HTERT RPE-1 (cell line): ENCODE measurements around the gene KCTD10.

Source experiments
- in situ Hi-C: fragments of 300-500 bp; cut with MboI; formaldehyde crosslinking; loops from 4 replicates; pipeline ENCODE4 v1.14.3; 2020; ENCODE audit warnings: low sequenced_read_pairs

KCTD10 gene

DNA sequence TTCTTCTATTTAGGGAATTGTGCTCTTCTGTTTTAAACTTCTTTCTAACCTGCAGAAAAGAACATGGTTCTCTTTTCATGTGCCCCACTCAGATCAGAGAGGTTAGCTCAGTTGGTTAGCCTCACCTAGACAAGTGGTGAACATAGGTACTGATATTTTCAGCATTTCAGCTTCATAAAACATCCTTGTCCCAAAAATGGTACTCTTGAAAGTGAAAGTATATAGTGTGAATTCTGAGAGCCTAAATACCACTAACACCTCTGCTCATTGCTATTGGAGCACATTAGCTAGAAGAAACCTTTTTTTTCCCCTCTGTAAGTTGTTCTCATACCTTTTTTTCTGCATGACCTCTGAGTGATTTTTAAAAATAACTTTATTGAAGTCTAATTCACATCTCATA, 17.9 kb upstream of the KCTD10 start:
- in situ Hi-C loops: no loop called here

DNA sequence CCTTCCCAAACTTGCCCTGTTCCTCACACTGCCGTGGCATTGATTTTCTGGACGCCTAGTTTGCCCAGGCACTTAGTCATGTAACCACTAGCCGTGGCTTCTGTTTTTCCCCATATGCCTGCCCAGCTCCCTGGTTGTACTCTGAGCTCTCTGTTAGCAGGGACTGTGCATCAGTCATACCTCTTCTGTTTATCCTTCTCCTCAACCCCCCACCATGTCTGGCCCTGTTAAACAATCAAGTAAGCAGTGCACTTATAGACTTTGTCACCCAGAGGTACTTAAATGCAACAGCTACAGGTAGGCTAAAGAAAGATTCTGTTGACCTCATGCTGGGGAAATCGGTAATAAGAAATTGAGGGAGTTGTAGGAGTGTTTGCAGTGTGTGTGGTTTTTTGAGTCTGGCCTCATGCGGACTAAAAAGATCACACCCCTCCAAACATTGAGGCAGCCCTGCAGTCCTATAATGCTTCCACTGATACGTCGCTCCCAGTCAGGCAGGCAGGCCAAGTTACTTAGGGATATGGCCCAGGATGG, 17.3 kb upstream of the KCTD10 start:
- in situ Hi-C loops: no loop called here

DNA sequence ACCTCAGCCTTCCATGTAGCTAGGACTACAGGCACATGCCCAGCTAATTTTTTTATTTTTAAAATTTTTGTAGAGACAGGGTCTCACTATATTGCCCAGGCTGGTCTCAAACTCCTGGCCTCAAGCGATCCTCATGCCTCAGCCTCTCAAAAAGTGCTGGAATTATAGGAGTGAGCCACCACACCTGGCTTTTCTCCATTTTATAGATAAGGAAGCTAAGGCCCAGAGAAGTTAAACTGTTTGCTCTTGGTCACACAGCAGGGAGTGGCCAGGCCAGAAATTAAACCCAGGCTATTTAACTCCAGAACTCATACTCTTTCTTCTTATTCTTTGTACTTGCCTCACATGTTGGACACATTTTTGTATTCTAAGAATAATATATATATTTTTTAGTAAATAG, 16.8 kb upstream of the KCTD10 start:
- in situ Hi-C loops: no loop called here

DNA sequence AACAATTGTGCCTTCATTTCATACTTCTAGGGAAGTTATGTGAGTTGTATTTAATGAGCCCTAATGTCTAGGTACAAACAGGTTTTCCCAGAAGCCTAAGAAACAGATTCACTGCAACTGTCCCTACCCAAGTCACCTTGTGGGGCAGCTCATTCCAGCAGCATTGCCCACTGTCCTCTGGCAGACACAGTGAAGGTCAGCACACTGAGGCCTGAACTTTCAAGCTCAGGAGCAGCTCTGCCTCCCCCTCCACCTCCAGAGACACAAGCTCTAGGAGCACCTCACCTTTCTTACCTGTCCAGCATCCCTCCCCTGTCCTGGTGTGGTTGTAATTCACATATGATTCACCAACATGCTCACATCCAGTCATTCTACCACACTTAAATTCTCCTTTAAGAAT, 16.0 kb upstream of the KCTD10 start:
- in situ Hi-C loops: no loop called here

DNA sequence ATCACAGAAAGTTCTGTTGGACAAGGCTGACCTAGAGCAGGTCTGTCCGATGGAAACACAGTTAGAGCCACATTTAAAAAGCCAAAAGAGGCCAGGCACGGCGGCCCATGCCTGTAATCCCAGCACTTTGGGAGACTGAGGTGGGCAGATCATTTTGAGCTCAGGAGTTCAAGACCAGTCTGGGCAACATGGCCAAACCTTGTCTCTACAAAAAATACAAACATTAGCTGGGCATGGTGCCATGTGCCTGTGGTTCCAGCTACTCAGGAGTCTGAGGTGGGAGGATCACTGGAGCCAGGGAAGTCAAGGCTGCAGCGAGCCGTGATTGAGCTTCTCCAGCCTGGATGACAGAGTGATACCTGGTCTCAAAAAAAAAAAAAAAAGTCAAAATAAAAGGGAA, 15.3 kb upstream of the KCTD10 start:
- in situ Hi-C loops: no loop called here

DNA sequence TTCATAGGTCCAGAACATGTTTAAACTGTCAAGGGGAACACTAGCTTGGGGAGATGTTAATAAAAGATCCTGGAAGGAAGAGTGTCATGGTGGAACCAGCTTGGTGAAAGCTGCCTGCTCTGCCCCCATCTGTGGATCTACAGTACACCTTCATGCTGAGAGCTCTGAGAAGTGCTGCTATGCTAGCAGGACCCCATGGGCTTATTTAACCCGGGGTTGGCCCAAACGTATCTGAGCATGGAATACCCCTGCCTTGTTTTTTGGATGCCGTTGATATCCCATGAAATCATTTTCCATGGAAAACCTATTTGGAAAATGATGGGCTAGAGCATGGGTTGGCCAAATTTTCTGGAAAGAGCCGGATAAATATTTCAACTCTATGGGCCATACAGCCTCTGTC, 14.6 kb upstream of the KCTD10 start:
- in situ Hi-C loops: no loop called here

DNA sequence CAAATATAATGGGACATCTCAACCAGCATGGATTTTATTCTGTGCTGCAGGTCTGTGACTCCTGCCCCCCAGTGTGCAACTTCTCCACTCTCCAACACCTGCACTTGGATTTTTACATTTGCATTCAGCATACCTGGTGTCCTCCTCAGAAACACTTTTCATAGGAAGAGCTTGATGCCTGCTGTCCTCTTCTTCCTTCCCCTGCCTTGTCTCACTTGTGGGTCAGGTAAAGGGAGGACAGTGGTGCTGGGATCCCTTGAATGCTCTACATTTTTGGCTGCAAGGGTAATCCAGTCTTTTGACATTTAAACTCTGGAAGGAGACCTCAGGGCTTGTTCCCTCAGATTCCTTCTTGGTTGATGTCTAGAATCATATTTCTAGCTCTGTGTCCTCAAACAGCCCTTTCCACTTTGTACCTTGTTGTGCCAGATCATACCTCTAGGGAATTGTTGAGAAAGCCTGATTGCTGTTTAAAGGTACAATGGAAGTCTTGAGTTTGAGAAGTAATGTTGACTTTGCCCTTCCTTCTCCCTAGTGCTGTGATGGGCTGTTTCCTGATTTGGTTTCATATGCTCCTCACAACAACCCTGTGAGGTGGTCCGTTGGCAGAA, 13.0 kb upstream of the KCTD10 start:
- in situ Hi-C loops: no loop called here

DNA sequence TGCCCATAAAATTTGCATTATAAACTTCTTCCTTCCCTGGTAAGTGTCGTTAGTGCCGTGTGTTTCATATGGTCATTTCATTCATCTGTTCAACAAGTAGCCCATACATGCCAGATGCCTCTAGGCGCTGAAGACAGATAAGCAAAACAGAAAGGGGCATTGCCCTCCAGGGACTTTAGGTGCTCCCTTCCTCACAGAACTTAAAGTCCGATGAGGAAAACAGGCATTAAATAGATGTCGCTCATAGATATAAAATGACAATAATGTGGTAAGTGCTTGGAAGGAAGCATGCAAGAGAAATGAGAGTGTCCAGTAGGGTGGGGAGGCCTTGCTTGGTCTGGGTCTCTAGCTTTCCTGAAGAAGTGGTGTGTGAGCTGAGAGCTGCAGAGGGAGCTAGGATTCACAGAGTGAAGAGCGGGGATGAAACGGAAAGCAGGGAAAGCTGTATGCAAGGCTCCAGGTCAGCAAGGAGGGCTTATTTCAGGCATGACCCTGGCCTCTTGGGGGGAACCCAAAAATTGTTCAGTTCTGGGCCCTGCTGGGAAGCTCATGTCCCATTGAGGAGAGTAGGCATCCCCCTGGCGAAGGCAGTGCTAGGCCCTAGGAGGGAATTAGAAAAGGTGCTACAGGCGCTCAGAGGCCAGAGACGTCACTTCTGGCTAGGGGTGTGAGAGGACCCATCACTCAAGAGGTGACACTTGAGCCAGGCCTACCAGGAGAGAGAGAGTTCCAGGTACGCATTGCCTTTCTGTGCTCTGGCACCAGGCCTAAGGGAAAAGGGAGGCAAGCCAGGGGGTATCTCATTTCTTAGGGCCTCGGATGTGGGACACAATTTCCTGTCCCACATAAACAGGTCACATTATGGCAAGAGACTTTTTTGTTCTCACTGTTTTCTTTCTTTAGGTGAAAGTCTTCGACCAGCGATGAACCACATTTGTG, 12.2 kb upstream of the KCTD10 start:
- in situ Hi-C loops: no loop called here

DNA sequence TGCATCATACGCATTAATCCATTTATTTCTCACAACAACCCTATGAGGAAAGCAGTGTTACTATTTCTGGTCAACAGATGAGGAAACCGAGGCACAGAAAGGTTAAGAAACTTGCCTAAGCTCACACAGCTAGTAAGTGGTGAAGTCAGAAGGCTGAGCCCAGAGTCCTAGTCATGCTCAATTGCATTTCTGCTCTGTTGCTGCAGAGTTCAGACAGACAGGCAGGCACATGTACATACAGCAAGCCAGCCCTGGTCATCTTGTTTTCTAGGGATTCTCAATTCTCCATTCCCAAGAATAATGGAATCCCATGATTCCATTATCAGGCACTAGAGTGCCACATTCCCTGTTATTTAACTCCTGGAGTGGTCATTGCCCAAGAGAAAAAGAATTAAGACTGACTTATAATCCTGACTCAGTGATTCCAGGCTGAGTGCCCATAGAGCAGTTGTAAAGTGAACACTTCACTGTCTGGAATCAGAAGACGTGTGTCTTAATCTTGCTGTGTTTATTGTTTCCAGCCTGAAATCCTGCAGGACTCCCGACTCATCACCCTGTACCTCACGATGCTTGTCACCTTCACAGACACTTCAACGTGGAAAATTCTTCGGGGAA, 11.1 kb upstream of the KCTD10 start:
- in situ Hi-C loops: no loop called here

DNA sequence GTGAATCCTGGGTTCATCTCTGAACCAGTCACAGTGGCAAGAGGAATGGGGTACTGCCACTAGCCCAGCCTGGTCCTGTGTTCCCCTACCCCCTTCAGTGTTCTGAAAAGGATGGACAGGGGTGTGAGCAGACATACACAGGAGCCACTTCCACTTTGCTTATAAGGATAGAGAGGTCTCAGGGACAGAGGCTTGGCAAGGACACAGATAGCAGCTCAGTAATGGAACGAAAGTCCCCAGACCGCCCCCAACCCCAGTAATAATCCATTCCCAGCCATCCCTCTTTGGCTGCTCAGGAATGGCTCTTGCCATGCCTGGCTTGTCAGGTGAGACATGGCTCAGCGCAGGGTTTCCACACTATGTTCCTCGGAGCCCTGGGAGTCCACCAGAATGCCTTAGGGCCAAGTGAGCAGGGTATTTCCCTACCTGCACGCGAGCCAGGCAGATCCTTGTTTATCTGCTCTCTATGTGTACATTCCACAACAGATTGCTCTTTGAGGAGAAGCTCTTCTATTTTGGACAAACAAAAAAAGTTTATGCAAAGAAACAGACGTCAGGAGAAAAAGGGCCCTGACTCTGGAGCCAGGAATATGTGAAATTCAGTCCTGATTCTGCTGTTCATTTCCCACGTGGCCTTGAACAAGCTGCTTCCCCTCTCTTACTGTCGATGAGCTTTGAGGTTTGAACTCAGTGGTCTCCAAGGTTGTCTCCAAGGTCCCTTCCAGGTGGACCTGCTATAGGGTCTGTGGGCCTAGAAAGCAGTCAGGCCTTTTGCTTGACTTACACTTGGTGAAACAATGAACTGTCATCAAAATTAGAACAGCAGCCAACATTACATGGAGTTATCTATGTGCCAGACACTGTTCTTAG, 10.3 kb upstream of the KCTD10 start:
- in situ Hi-C loops: no loop called here

DNA sequence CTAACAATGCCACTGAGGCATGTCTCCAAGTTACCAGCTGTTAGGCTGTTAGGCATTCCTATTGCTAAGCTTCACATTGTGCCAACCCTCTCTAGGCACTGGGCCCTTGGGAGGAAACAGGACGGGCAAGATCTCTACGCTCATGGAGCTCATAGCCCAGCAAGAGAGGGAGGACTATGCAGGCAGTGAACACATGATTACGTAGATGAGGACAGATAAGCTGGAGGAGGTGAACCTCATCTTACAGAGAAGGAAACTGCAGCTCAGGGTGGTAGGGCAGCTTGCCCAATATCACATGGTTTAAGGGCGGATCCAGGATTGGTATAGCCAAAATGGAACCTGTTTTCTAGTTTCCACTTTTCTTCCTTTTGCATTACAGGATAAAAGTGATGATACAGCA, 8.1 kb upstream of the KCTD10 start:
- in situ Hi-C loops: no loop called here

DNA sequence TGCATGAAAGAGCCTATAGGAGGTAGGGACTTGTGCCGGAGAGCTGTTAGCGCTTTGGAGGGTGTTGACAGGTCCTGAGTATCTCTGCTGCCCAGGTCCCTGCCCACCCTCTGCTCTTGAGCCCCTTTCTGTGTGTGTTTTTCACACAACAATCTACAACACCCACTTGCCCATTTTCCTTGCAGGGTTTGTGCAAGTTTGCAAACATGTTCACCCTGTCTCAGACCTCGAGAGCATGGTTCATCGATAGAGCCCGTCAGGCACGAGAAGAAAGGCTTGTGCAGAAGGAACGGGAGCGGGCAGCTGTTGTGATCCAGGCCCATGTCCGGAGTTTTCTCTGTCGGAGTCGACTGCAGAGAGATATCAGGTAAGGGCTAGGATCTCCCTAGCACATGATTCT, 6.2 kb upstream of the KCTD10 start:
- in situ Hi-C loops: no loop called here

DNA sequence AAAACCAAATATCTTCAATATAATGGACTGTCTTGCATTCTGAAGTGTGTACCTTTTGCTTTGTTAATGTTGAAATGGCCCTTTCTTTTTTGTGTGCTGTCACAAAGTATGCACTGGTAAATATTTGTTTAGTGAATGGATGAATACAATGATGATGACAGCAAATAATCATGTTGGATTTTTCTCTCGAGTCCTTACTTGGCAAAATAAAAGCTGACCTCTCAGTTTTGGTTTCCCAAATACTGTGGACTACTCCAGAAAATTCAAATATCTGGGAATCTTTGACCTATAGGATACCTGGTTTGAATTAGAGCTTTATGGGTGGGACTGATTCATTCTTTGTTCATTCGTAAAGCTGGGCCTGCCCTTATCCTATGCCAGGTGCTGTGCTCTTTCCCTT, 5.8 kb upstream of the KCTD10 start:
- in situ Hi-C loops: no loop called here

DNA sequence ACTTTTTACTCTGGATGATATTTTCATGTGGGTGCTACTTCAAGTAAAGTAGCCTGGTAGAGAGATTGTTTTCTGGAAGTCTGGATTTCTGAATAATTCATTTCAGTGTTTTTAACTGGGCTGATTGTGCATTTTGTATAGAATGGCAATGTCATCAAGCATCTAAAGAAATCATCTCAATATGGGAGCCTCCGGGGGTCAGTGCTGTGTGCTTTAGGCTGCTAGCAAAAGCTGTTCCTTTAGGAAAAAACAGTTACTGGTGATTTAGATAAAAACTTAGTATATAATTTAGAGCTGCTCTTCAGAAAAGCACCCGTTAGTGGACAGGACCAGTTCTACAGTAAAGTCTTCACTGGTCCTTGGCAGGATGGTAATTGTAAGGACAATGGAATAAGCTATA, 5.4 kb upstream of the KCTD10 start:
- in situ Hi-C loops: no loop called here

DNA sequence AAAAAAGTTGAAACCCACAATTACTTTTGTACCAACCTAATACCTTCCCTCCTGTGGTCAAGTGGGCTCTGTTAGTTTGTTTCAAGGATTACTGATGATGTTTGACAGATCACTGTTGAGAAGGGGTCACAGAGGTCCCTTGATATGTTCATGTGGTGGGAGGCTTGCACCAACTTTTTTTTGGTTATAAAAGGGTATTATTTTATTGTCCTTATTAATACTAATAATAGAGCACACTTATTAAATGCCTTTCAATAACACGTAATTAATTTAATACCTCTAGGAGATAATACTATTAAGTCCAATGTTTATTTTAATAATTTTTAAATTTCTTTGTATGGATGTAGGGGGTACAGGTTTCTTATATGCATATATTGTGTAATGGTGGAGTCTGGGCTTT, 4.8 kb upstream of the KCTD10 start:
- in situ Hi-C loops: no loop called here

DNA sequence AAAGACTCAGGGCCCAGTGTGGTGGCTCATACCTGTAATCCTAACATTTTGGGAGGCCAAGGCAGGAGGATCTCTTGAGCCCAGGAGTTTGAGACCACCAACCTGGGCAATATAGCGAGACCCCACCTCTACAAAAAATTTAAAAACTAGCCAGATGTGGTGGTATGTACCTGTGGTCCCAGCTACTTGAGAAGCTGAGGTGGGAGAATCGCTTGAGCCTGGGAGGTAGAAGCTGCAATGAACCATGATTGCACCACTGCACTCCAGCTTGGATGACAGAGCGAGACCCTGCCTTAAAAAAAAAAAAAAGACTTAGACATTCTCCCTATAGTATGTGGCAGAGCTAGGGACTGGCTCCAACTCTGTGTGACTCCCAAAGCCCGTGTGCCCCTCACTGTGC, 3.3 kb upstream of the KCTD10 start:
- in situ Hi-C loops: no loop called here

DNA sequence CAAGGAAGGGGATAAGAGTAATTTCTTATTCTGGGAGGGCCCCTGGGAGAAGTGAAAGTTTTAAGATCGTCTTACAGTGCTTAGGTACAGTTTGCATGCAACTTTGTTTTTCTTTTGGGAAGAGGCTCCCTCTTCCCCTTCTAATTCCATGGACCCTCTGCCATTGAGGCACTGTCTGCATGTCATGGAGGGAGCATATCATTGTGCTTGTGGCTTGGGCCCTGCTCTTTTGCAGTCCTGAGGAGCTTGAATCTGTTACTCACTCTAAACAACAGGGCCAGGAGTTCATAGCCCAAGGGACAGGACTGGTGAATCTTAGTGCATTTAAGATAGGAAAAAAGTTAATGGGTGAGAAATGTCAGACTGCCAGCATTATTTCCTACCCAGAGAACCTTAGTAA, 2.7 kb upstream of the KCTD10 start:
- in situ Hi-C loops: no loop called here

DNA sequence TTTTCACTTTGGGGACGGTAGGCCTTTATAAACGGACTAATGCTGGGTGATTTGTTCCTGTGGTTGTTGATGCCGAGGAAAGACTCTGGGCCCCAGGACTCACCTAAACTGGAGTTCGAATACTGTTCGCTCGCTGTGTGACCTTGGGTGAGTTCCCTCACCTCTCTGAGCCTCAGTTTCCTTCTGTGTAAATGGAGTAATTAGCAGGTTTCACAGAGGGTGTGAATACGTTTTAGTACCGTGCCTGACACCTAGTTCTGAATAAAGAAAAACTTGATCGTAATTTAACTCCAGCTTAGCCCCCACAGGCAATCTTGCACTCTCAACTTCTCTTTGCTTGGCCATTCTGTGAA, 839 bp upstream of the KCTD10 start:
- in situ Hi-C loops: no loop called here

DNA sequence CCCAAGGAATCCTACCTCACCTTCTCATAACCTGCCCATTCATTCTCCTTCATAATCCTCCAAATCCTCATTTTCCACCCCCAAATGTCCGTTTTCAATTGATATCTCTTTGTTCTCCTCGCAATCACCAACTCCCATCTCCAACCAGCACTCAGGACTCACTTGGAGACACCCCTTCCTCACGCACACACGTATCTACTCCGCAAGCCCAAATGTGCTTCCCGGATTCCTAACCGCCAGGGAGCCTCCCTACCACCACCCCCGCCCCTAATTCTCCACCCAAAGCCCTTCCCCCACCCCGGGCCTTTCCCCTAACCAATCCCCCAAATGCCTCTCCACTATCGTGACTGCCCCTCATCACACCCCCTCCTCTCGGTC, 304 bp downstream of the KCTD10 start:
- in situ Hi-C loops: no loop called here

DNA sequence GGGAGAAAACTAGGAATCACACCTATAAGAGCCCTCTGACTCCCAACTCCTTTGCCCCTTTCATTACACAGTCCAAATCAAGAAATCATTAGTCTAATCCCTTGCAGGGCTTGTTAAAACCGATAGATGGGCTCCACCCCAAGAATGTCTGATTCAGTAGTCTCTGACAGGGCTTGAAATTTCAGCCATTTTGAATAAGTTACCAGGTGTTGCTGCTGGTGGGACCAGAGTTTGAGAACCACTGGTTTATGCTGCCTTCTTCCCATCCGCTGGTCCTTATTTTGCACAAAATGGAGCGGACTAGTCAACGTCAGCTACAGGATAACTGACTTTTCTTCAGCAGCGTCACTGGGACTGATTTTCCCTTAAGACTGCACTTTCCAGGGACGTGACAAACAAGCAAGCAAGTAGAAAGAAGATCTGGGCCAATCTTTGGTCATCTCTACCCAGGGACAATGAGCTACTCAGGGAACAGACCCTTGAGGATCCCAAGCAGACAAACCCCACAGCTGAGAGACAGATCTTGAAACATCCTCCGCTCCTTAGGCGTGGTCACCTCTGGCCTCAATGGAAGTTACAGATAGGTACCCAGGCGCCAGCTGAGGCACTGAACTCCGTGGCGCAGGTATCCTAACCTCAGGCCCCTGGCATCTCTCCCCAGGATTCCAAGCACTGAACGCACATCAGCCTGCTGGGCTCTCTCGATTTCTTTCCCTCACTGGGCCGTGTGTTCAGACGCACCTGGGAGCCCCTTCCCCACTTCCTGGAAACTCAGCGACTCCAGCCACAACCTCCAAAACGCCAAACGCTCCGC, 900 bp downstream of the KCTD10 start:
- in situ Hi-C loops: no loop called here
